ENCODE data around the gene KLHL29. TPM values are rescaled to one million over a fixed set of nuclear protein-coding genes. Genes with fewer than 3 reads are reported as not detected.

Gene KLHL29
- total and polyA plus RNA-seq, 2 of the 13 experiments (the other 11 are each of a cell fraction or from before 2014, with no cell fraction given), result 0.01 TPM; not detected in 1

DNA sequence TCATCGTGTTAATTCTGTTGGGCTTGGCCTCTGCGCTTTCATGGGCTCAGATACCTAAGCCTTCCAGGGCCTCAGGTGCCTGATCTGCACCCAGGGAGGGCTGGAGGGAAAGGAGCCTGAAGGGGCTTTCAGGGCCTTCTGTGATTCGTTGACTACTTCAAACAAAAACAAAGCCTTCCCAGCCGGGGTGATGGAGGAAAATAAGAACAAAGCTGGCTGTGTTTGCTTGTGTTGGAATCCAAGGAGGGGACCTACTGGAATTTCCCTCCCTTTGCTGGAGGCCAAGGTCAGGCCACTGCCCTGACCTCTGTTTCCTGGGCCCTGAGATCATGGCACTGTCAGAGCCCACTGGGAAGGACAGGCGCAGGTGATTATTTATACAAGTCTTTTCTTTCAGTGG lies 135.3 kb downstream of the KLHL29 start (continued):
- TF ChIP-seq, protein P1, sequence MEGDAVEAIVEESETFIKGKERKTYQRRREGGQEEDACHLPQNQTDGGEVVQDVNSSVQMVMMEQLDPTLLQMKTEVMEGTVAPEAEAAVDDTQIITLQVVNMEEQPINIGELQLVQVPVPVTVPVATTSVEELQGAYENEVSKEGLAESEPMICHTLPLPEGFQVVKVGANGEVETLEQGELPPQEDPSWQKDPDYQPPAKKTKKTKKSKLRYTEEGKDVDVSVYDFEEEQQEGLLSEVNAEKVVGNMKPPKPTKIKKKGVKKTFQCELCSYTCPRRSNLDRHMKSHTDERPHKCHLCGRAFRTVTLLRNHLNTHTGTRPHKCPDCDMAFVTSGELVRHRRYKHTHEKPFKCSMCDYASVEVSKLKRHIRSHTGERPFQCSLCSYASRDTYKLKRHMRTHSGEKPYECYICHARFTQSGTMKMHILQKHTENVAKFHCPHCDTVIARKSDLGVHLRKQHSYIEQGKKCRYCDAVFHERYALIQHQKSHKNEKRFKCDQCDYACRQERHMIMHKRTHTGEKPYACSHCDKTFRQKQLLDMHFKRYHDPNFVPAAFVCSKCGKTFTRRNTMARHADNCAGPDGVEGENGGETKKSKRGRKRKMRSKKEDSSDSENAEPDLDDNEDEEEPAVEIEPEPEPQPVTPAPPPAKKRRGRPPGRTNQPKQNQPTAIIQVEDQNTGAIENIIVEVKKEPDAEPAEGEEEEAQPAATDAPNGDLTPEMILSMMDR (CRISPR knock-in tag; IDR thresholded peaks at IDR 0.05), result no peak
- TF ChIP-seq NFATC3 (CRISPR knock-in tag; IDR thresholded peaks at IDR 0.05) (no peak), FOSL2 (CRISPR knock-in tag; IDR thresholded peaks at IDR 0.05) (peak; percentile 46; the same call in 1 of the 2 replicates), ESRRA (CRISPR knock-in tag; IDR thresholded peaks at IDR 0.05; ENCODE audit: low read depth) (0 out of 2 replicates have a peak, but pooled peaks have one; percentile 59), KLF9 (CRISPR knock-in tag; IDR thresholded peaks at IDR 0.05; ENCODE audit: low read depth) (no peak), ZNF234 (CRISPR knock-in tag; conservative IDR thresholded peaks at IDR 0.05) (no peak), HOXA3 (CRISPR knock-in tag; IDR thresholded peaks at IDR 0.05) (peak; percentile 41; the same call in 1 of the 2 replicates), BCL6 (CRISPR knock-in tag; IDR thresholded peaks at IDR 0.05) (peak; percentile 83), ZNF816 (CRISPR knock-in tag; IDR thresholded peaks at IDR 0.05; ENCODE audit: borderline replicate concordance) (no peak), FOXP1 (IDR thresholded peaks at IDR 0.05) (no peak), FOXP1 (CRISPR knock-in tag; IDR thresholded peaks at IDR 0.05) (peak; percentile 64), ONECUT2 (CRISPR knock-in tag; IDR thresholded peaks at IDR 0.05) (no peak), ZNF773 (CRISPR knock-in tag; IDR thresholded peaks at IDR 0.05; ENCODE audit: borderline replicate concordance) (no peak), ZNF17 (CRISPR knock-in tag; IDR thresholded peaks at IDR 0.05) (no peak), ZNF598 (CRISPR knock-in tag; IDR thresholded peaks at IDR 0.05; ENCODE audit: borderline replicate concordance) (no peak), EP300 (IDR thresholded peaks at IDR 0.05; ENCODE audit: low read depth in 2 of 2, low read length in 2 of 2) (peak; percentile 49 to 82; a peak in 2 of 4 replicates), EP300 (CRISPR knock-in tag; IDR thresholded peaks at IDR 0.05; ENCODE audit: borderline replicate concordance) (peak; percentile 52; the same call in 1 of the 2 replicates), RXRB (CRISPR knock-in tag; IDR thresholded peaks at IDR 0.05; ENCODE audit: borderline replicate concordance) (peak; percentile 92), NFE2L1 (CRISPR knock-in tag; IDR thresholded peaks at IDR 0.05; ENCODE audit: borderline replicate concordance) (no peak), ZNF652 (CRISPR knock-in tag; IDR thresholded peaks at IDR 0.05; ENCODE audit: borderline replicate concordance, low read depth) (no peak), GTF3A (CRISPR knock-in tag; conservative IDR thresholded peaks at IDR 0.05) (no peak)
- TF ChIP-seq, protein P2, sequence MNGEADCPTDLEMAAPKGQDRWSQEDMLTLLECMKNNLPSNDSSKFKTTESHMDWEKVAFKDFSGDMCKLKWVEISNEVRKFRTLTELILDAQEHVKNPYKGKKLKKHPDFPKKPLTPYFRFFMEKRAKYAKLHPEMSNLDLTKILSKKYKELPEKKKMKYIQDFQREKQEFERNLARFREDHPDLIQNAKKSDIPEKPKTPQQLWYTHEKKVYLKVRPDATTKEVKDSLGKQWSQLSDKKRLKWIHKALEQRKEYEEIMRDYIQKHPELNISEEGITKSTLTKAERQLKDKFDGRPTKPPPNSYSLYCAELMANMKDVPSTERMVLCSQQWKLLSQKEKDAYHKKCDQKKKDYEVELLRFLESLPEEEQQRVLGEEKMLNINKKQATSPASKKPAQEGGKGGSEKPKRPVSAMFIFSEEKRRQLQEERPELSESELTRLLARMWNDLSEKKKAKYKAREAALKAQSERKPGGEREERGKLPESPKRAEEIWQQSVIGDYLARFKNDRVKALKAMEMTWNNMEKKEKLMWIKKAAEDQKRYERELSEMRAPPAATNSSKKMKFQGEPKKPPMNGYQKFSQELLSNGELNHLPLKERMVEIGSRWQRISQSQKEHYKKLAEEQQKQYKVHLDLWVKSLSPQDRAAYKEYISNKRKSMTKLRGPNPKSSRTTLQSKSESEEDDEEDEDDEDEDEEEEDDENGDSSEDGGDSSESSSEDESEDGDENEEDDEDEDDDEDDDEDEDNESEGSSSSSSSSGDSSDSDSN (CRISPR knock-in tag; IDR thresholded peaks at IDR 0.05), result no peak
- TF ChIP-seq, protein P3, sequence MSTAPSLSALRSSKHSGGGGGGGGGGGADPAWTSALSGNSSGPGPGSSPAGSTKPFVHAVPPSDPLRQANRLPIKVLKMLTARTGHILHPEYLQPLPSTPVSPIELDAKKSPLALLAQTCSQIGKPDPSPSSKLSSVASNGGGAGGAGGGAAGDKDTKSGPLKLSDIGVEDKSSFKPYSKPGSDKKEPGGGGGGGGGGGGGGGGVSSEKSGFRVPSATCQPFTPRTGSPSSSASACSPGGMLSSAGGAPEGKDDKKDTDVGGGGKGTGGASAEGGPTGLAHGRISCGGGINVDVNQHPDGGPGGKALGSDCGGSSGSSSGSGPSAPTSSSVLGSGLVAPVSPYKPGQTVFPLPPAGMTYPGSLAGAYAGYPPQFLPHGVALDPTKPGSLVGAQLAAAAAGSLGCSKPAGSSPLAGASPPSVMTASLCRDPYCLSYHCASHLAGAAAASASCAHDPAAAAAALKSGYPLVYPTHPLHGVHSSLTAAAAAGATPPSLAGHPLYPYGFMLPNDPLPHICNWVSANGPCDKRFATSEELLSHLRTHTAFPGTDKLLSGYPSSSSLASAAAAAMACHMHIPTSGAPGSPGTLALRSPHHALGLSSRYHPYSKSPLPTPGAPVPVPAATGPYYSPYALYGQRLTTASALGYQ (CRISPR knock-in tag; IDR thresholded peaks at IDR 0.05), result peak; percentile 53; the same call in 1 of the 2 replicates
- TF ChIP-seq, protein P4, sequence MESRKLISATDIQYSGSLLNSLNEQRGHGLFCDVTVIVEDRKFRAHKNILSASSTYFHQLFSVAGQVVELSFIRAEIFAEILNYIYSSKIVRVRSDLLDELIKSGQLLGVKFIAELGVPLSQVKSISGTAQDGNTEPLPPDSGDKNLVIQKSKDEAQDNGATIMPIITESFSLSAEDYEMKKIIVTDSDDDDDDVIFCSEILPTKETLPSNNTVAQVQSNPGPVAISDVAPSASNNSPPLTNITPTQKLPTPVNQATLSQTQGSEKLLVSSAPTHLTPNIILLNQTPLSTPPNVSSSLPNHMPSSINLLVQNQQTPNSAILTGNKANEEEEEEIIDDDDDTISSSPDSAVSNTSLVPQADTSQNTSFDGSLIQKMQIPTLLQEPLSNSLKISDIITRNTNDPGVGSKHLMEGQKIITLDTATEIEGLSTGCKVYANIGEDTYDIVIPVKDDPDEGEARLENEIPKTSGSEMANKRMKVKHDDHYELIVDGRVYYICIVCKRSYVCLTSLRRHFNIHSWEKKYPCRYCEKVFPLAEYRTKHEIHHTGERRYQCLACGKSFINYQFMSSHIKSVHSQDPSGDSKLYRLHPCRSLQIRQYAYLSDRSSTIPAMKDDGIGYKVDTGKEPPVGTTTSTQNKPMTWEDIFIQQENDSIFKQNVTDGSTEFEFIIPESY (CRISPR knock-in tag; IDR thresholded peaks at IDR 0.05), result no peak

Measured in HepG2 (cell line).